Adrenal gland (tissue), 12 donors: ENCODE data around the gene PRDM1. TPM values are rescaled to one million over a fixed set of nuclear protein-coding genes. Genes with fewer than 3 reads are reported as not detected.

ENCODE experiments used
- DNase-seq, 7 donors: peaks; one replicate each; pipeline ENCODE4 v3.0.0-alpha.2; 2019 to 2020
- H3K27ac ChIP-seq, 5 donors: fragments of 200-600 bp; sonication (generic) in 4 of 5; 1 replicate in 3 of 5; 2 replicates in 2 of 5; pipeline versions ENCODE4 v1.5.1 to v1.8.0; 2016 to 2020; ENCODE audit warnings: mild to moderate bottlenecking in 1 of 5
- H3K27me3 ChIP-seq: fragments of 200-600 bp; 2 replicates; pipeline ENCODE4 v1.8.0; 2021
- H3K36me3 ChIP-seq, 2 donors: fragments of 200-600 bp; replicated peaks in 1 of 2; 1 replicate in 1 of 2; 2 replicates in 1 of 2; pipeline versions ENCODE4 v1.5.1 to v1.8.0; 2018 to 2022
- H3K4me1 ChIP-seq, 2 donors: fragments of 200-600 bp; replicated peaks in 1 of 2; 1 replicate in 1 of 2; 2 replicates in 1 of 2; pipeline versions ENCODE4 v1.5.1 to v1.8.0; 2018 to 2021
- H3K4me3 ChIP-seq, 4 donors: fragments of 200-600 bp; sonication (generic) in 3 of 4; one replicate each; pipeline ENCODE4 v1.5.1; 2016 to 2018
- H3K9me3 ChIP-seq, 3 donors: fragments of 200-600 bp; sonication (generic) in 1 of 3; replicated peaks in 1 of 3; 1 replicate in 2 of 3; 2 replicates in 1 of 3; pipeline versions ENCODE4 v1.5.1 to v1.8.0; 2016 to 2021
- CTCF ChIP-seq, 6 experiments: fragments of 450-650 bp in 4 of 6; fragments of 200-600 bp in 2 of 6; sonication (generic) in 1 of 6; IDR thresholded peaks; 1 replicate in 5 of 6; 2 replicates in 1 of 6; pipeline versions ENCODE4 v1.5.1 to v1.8.0; 2016 to 2021; ENCODE audit warnings: antibody characterized with exemption in 6 of 6, mild to moderate bottlenecking in 2 of 6, moderate library complexity in 1 of 6
- POLR2A ChIP-seq, 2 donors: fragments of 450-650 bp; IDR thresholded peaks; one replicate each; pipeline ENCODE4 v1.6.1; 2017; ENCODE audit warnings: antibody characterized with exemption in 2 of 2, mild to moderate bottlenecking in 2 of 2, moderate library complexity in 1 of 2
- WGBS, 4 donors: extraction: QIAGEN DNeasy Blood & Tissue Kit in 2 of 4; methylation state at CpG; one replicate each; pipeline versions ENCODE4 v1.1.5 to v1.1.7; 2013 to 2017; 5-methylcytosine and 5-hydroxymethylcytosine counted together
- intact Hi-C, 2 donors: fragments of 100-400 bp; cut with DNase I; formaldehyde crosslinking; loops; one replicate each; pipeline versions ENCODE4 v1.14.1 to v1.15.0; 2022 to 2023
- polyA plus RNA-seq, 3 donors: library from polyadenylated mRNA; stranded (reverse); fragments of 200-250 nt in 2 of 3; fragments of 350-450 nt in 1 of 3; fragmentation: Illumina TruSeq in 1 of 3; extraction: RNeasy Lipid Tissue Mini Kit (QIAGEN cat#74804) in 1 of 3; gene quantifications; one replicate each; pipeline ENCODE4 v1.2.3, GENCODE V29; 2013 to 2014
- total RNA-seq, 9 donors: library from RNA; depleted of rRNA in 4 of 9; stranded (reverse); fragments of >200 nt in 4 of 9; fragments of 120-200 nt in 1 of 9; fragmentation: NEBNext Ultra II Directional in 1 of 9; extraction: Animal tissue kit (Norgen Biotek cat#: 25700) in 1 of 9; gene quantifications; one replicate each; pipeline versions ENCODE4 v1.1.0 to v1.2.4, GENCODE V29; 2013 to 2023
- donor health status: healthy with polysubstance abuse.
- donor health status: Bipolar disorder and iron deficiency.
- donor health status: DM: yes; HTN: yes; CAD: no.
- donor health status: DM: no; HTN: no; CAD: no.
- donor health status: DM: no; HTN: no; CAD: no.
- donor health status: DM: yes; HTN: yes; CAD: no.

PRDM1 gene
- total and polyA plus RNA-seq, 12 donors: 0.40 to 7.5 (median 3.7) TPM

GRCh38 chr6:106076139-106076538 lies 10.0 kb upstream of the PRDM1 start:
- no peak for DNase-seq
- TF ChIP-seq POLR2A (IDR thresholded peaks at IDR 0.05) (no peak), CTCF (IDR thresholded peaks at IDR 0.05) (no peak)
- no peaks in the 10 kb centered on the region for H3K36me3 ChIP-seq
- WGBS, 4 donors: 78 to 87% (median 83%) methylated on average over 3 of the region's 3 CpGs
- no peaks in the 10 kb centered on the region for H3K4me1 ChIP-seq
- no peak overlapping the region for H3K27ac ChIP-seq
- H3K9me3 ChIP-seq: no peaks in the 10 kb centered on the region
- no peak overlapping the region for H3K4me3 ChIP-seq
- intact Hi-C loops: no loop called here
- H3K27me3 ChIP-seq: peaks cover 15% of the 10 kb centered on the region

GRCh38 chr6:106077170-106077569 lies 9.0 kb upstream of the PRDM1 start:
- H3K27ac ChIP-seq: no peak overlapping the region
- no peak for TF ChIP-seq POLR2A (IDR thresholded peaks at IDR 0.05)
- TF ChIP-seq CTCF (IDR thresholded peaks at IDR 0.05): no peak
- no peaks in the 10 kb centered on the region for H3K4me1 ChIP-seq
- no peaks in the 10 kb centered on the region for H3K9me3 ChIP-seq
- DNase-seq: no peak
- 89 to 98% (median 94%) methylated on average over 3 of the region's 3 CpGs for WGBS, 4 donors
- no peak overlapping the region for H3K4me3 ChIP-seq
- H3K27me3 ChIP-seq: peaks cover 22% of the 10 kb centered on the region
- H3K36me3 ChIP-seq: no peaks in the 10 kb centered on the region
- intact Hi-C loops: no loop called here

GRCh38 chr6:106077881-106078280 lies 8.3 kb upstream of the PRDM1 start:
- no peak overlapping the region for H3K4me3 ChIP-seq
- no peak for DNase-seq
- no peak overlapping the region for H3K27ac ChIP-seq
- WGBS, 4 donors: 39 to 63% (median 49%) methylated on average over 5 of the region's 5 CpGs
- H3K4me1 ChIP-seq: no peaks in the 10 kb centered on the region
- no peak for TF ChIP-seq POLR2A (IDR thresholded peaks at IDR 0.05)
- TF ChIP-seq CTCF (IDR thresholded peaks at IDR 0.05): no peak
- H3K27me3 ChIP-seq: peaks cover 22% of the 10 kb centered on the region
- intact Hi-C loops: no loop called here
- no peaks in the 10 kb centered on the region for H3K36me3 ChIP-seq
- H3K9me3 ChIP-seq: no peaks in the 10 kb centered on the region

GRCh38 chr6:106079961-106080762 lies 6.0 kb upstream of the PRDM1 start:
- TF ChIP-seq POLR2A (IDR thresholded peaks at IDR 0.05) (no peak), CTCF (IDR thresholded peaks at IDR 0.05) (no peak)

More at GRCh38 chr6:106079961-106080762, 6.0 kb upstream of the PRDM1 start:
- Histone ChIP-seq H3K27ac (no peak overlapping the region), H3K27me3 (peaks cover 22% of the 10 kb centered on the region), H3K36me3 (no peaks in the 10 kb centered on the region), H3K4me3 (no peak overlapping the region), H3K4me1 (no peaks in the 10 kb centered on the region), H3K9me3 (no peaks in the 10 kb centered on the region)
- no peak for DNase-seq
- WGBS, 4 donors: 60 to 76% (median 66%) methylated on average over 8 of the region's 8 CpGs
- intact Hi-C loops: no loop called here
